ENCODE measurements around the gene LRRC74B. TPM values are rescaled to one million over a fixed set of nuclear protein-coding genes. Genes with fewer than 3 reads are reported as not detected.

The LRRC74B gene
- total RNA-seq, 1 donor from 2014 or later, result not detected

DNA sequence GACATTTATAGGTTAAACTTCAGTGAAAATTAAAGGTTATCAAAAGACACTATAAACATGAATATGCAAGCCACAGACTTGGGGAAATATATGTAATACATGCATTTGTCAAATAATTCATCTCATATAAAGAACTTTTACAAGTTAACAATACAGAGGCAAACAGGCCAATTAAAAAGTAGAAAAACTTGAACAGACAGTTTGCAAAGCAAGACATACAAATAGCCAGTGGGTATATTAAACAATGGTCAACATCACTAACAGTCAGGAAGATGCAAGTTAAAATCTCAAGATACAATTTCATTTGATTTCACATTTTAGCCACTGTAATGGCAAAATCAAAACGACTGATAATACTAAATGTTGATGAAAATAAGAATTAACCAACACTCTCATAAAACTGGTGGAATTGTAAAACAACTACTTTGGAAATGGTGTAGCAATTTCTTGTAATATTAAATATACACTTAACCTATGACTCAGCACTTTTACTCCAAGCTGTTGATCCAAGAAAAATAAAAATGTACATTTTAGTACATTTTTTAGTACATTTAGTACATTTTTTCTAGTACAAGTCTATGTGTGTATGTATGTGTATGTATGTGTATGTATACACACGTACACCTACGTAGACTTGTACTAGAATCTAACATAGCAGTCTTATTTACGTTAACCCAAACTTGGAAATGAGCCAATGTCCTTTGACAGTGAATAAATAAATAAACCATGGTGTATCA lies 62.8 kb downstream of the LRRC74B start:
- H3K4me3 Mint-ChIP-seq, result no peak overlapping the region
- H3K9me3 Mint-ChIP-seq, result peaks cover 3% of the 10 kb centered on the region
- TF ChIP-seq, protein P1, sequence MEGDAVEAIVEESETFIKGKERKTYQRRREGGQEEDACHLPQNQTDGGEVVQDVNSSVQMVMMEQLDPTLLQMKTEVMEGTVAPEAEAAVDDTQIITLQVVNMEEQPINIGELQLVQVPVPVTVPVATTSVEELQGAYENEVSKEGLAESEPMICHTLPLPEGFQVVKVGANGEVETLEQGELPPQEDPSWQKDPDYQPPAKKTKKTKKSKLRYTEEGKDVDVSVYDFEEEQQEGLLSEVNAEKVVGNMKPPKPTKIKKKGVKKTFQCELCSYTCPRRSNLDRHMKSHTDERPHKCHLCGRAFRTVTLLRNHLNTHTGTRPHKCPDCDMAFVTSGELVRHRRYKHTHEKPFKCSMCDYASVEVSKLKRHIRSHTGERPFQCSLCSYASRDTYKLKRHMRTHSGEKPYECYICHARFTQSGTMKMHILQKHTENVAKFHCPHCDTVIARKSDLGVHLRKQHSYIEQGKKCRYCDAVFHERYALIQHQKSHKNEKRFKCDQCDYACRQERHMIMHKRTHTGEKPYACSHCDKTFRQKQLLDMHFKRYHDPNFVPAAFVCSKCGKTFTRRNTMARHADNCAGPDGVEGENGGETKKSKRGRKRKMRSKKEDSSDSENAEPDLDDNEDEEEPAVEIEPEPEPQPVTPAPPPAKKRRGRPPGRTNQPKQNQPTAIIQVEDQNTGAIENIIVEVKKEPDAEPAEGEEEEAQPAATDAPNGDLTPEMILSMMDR (IDR thresholded peaks at IDR 0.05; ENCODE audit: unreplicated experiment), result no peak
- no peak for DNase-seq (ENCODE audit: low spot score in 2 of 2, unreplicated experiment in 2 of 2)
- H3K4me1 Mint-ChIP-seq, result peaks cover 11% of the 10 kb centered on the region
- H3K36me3 Mint-ChIP-seq, result no peaks in the 10 kb centered on the region
- no peaks in the 10 kb centered on the region for H3K27me3 Mint-ChIP-seq (ENCODE audit: low read depth)
- H3K27ac Mint-ChIP-seq, result no peak overlapping the region

Small RNA genes lying within 50 kb of the gene (microRNA-seq; reads per million reads assigned to microRNA genes)
- gene MIR649, result not detected

Other genes starting within 250 kb of the LRRC74B start
- 108 to 110 TPM (median 109 TPM) in 3 replicates for gene PI4KA, start 187.1 kb upstream of the LRRC74B start, total RNA-seq
- 15.0 to 18.9 TPM (median 15.1 TPM) in 3 replicates for gene SNAP29, start 186.9 kb upstream of the LRRC74B start, total RNA-seq
- gene CRKL, start 128.5 kb upstream of the LRRC74B start, total RNA-seq, result 72.3 to 78.5 TPM (median 75.1 TPM) in 3 replicates
- gene AIFM3, start 78.7 kb upstream of the LRRC74B start, total RNA-seq, result 2.4 to 3.2 TPM (median 2.5 TPM) in 3 replicates
- gene LZTR1, start 63.6 kb upstream of the LRRC74B start, total RNA-seq, result 92.3 to 101 TPM (median 97.3 TPM) in 3 replicates
- 19.7 to 22.8 TPM (median 22.0 TPM) in 3 replicates for gene THAP7, start 43.8 kb upstream of the LRRC74B start, total RNA-seq
- gene P2RX6, start 30.8 kb upstream of the LRRC74B start, total RNA-seq, result 0.72 to 1.1 TPM (median 0.88 TPM) in 3 replicates
- gene SLC7A4, start 13.4 kb upstream of the LRRC74B start, total RNA-seq, result 3.2 to 3.7 TPM (median 3.2 TPM) in 3 replicates

Measured in mesothelial cell of epicardium (in vitro differentiated cells).